Measurements from ENCODE around the gene XKR7.

Gene XKR7

DNA sequence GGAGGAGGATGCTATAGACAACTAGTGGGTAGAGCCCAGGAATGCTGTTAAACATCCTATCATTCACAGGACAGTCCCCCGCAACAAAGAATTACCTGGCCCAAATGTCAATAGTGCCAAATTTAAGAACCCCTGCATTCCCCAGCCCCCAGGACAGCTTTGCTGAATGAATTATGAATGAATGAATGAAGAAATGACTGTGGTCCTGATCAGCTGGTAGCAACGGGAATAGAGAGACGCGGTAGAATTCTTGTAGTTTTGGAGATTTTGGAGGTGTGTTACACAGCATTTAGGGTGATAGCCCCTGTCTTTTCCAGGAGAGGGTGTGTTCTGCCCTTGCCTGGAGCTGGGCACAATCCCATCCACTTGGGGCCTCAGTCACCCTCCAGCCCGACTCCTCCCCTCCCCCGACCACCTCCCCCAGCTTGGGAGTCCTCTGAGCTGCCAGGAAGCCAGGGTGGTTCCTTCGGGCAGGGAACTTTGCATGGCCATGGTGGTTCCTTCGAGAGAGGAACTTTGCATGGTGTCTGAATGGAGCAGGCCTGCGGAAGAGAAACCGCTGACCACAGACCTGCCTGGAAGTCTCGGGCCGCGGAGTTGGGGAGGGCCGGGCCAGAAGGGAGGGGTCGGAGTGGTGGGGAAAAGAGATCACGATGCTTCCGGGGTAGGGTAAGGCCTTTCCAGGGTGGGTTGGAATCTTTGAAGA, 83.1 kb downstream of the XKR7 start:
- no peak for DNase-seq

DNA sequence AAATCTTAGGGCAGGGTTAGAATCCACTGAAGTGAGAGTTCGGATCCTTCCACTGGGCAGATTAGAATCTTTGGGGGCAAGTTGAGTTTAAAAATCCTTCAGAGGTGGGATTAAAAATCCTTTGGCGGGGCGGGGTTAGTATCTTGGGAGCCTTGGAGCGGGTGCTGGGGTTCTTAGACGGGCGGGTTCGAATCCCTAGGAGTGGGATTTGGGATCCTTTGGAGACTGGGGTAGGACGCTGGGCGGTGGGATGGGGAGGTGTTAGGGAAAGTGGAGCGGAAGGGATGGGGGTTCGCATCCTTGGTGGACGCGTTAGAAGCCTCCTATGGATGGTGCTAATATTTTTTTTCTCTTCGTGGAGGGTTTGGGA, 83.8 kb downstream of the XKR7 start:
- DNase-seq: no peak

DNA sequence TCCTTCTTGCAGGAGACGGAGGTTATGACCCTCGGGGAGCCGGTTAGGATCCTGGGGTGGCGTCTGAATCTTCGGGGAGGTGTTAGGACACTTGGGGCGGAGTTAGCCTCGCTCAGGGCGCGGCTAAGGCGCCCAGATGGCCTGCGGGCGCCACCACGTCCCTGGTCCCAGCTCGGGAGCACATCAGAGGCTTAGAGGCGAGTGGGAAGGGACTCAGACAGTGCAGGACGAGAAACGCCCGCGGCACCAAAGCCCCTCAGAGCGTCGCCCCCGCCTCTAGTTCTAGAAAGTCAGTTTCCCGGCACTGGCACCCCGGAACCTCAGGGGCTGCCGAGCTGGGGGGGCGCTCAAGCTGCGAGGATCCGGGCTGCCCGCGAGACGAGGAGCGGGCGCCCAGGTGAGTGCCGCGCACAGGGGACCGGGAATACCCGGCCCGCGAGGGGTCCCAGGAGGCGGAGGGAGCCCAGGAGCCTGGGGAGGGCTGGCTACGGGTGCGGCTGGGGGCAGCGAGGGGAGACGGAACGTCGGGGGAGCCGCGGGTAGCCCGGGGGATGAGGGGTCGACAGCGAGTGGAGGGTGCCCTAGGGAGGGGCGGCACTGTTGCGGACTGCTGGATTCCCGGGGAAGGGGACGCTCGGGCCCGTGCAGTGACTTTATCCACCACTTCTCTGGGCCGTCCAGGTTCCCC, 84.3 kb downstream of the XKR7 start, which contains the start of gene HCK:
TSS of gene HCK (plus strand) at position 153 of the 688 bp plus-strand sequence.
- no peak for DNase-seq

DNA sequence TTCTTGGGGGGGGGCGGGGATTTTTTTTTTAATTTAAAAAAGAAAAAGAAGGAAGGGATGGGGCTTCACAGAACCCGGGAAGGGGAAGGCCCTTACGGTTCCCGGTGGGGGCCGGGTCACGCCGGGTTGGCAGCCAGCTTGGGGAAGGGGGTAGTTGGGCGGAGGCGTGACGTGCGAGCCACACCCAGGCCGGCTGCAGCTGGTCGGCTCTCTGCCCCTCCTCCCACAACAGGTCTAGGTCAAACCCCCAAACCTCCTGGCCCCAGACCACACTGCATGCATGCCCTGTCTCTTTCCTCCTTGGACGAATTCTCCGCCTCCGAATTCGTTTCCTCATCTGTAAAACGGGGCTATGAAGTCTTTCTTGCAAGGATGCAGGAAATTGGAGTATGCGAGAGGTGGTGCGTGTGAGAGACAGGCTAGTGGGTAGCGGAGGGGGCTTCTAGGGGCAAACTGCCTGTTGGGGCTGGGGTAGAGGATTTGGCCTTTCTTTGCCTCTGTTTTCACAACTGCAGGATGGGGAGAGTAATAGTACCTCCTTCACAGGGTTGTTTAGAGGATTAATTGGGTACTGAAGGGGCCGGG, 84.9 kb downstream of the XKR7 start:
- no peak for DNase-seq

Data from NCI-H1417 (cell line).